Sigmoid colon (tissue), 7 donors: Measurements from ENCODE around the gene NKX2-2. TPM values are rescaled to one million over a fixed set of nuclear protein-coding genes. Genes with fewer than 3 reads are reported as not detected.

Experiments used
- DNase-seq: peaks from one replicate; pipeline ENCODE4 v3.0.0-alpha.2; 2019
- H3K27ac ChIP-seq, 4 donors: fragments of 200-600 bp; sonication (generic); one replicate each; pipeline ENCODE4 v1.5.1; 2016 to 2019; ENCODE audit warnings: mild to moderate bottlenecking in 1 of 4
- H3K27me3 ChIP-seq, 3 donors: fragments of 200-600 bp; sonication (generic); one replicate each; pipeline ENCODE4 v1.5.1; 2019; ENCODE audit warnings: mild to moderate bottlenecking in 1 of 3
- H3K36me3 ChIP-seq, 4 donors: fragments of 200-600 bp; sonication (generic); one replicate each; pipeline ENCODE4 v1.5.1; 2016 to 2019
- H3K4me1 ChIP-seq, 4 donors: fragments of 200-600 bp; sonication (generic); one replicate each; pipeline ENCODE4 v1.5.1; 2017 to 2019
- H3K4me3 ChIP-seq, 4 donors: fragments of 200-600 bp; sonication (generic); one replicate each; pipeline ENCODE4 v1.5.1; 2017 to 2019; ENCODE audit warnings: mild to moderate bottlenecking in 2 of 4, moderate library complexity in 1 of 4
- H3K9me3 ChIP-seq, 4 donors: fragments of 200-600 bp in 3 of 4; sonication (generic) in 3 of 4; one replicate each; pipeline versions ENCODE4 v1.5.1 to v1.6.1; 2013 to 2019
- CTCF ChIP-seq, 4 experiments: fragments of 450-650 bp in 3 of 4; fragments of 200-600 bp in 1 of 4; IDR thresholded peaks; one replicate each; pipeline ENCODE4 v1.5.1; 2016 to 2019; ENCODE audit warnings: antibody characterized with exemption in 4 of 4, mild to moderate bottlenecking in 3 of 4, moderate library complexity in 2 of 4
- EP300 ChIP-seq, 4 donors: sonication (generic); formaldehyde crosslinking; IDR thresholded peaks; one replicate each; pipeline ENCODE4 v1.6.1; 2017; ENCODE audit warnings: antibody characterized with exemption in 4 of 4
- POLR2A ChIP-seq, 2 donors: fragments of 450-650 bp; IDR thresholded peaks; one replicate each; pipeline ENCODE4 v1.6.1; 2016; ENCODE audit warnings: antibody characterized with exemption in 2 of 2, mild to moderate bottlenecking in 2 of 2, moderate library complexity in 2 of 2
- POLR2AphosphoS5 ChIP-seq, 4 donors: sonication (generic); formaldehyde crosslinking; IDR thresholded peaks; one replicate each; pipeline ENCODE4 v1.6.1; 2017; ENCODE audit warnings: antibody characterized with exemption in 4 of 4
- WGBS, 2 donors: extraction: QIAGEN DNeasy Blood & Tissue Kit; methylation state at CpG; one replicate each; pipeline ENCODE4 v1.1.7; 2013; 5-methylcytosine and 5-hydroxymethylcytosine counted together
- intact Hi-C: fragments of 100-400 bp; cut with DNase I; formaldehyde crosslinking; loops from one replicate; pipeline ENCODE4 v1.15.1; 2023
- polyA plus RNA-seq, 3 donors: library from polyadenylated mRNA; stranded (reverse); fragments of 200-250 nt; gene quantifications; one replicate each; pipeline ENCODE4 v1.2.3, GENCODE V29; 2013
- total RNA-seq, 4 donors: library from RNA; depleted of rRNA; stranded (reverse); fragments of >200 nt; gene quantifications; one replicate each; pipeline ENCODE4 v1.1.0, GENCODE V29; 2016
- donor health status: healthy with polysubstance abuse.
- donor health status: Bipolar disorder and iron deficiency.
- donor health status: healthy.

The NKX2-2 gene
- total and polyA plus RNA-seq, 7 donors = 0.23 to 0.60 (median 0.46) TPM; not detected in 4

DNA sequence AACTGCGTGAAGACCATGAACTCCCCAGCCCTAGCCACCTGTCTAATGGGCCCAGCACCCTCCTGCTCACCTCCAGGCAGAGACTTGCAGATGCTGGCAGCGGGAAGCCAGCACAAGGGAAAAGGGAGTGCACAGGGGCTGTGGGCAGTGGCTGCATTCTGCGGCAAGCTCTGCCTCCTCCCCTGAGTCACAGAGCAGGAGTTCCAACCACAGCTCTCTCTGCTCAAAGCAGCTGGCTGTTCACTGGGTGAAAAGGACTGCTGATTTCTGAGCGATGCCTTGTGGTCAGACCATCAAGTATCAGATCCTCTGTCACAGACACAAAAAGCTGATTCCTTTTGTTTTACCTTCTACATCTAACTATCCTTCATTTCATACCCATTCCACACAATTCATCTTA, 10.5 kb downstream of the NKX2-2 start:
- Histone ChIP-seq H3K27me3 (peaks cover 30 to 97% (median 57%) of the 10 kb centered on the region in 3 donors), H3K27ac (no peak overlapping the region), H3K9me3 (no peaks in the 10 kb centered on the region), H3K36me3 (no peaks in the 10 kb centered on the region), H3K4me3 (no peak overlapping the region), H3K4me1 (peaks cover 0 to 21% (median 16%) of the 10 kb centered on the region in 4 donors)
- no peak for DNase-seq
- intact Hi-C loops = loop anchor here (10.0 kb wide), 1 partner anchor 399 kb away; the partner anchor contains the start of gene LINC00237
- TF ChIP-seq POLR2AphosphoS5 (IDR thresholded peaks at IDR 0.05) = no peak
- TF ChIP-seq EP300 (IDR thresholded peaks at IDR 0.05) = no peak
- TF ChIP-seq CTCF (IDR thresholded peaks at IDR 0.05) = no peak
- TF ChIP-seq POLR2A (IDR thresholded peaks at IDR 0.05) = no peak
- WGBS, 2 donors = 72 to 81% methylated on average over 4 of the region's 4 CpGs

DNA sequence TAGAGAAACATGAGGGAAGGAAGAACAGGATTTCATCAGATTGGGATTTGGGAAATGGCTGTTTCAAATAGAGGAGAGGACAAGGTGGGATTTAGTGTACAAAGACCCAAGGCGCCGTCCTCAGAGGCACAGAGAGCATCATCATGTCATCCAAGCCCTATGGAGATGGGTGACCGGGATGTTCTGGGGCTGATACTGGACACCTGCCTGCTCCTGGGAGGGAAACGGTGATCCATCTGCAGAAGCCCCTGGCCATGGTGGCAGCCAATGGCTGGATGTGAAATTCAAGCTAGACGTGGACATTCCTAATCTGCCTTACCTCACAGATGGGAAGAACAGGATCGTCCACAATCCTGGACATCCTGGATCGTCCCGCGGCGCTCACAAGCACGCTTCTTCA, 12.7 kb downstream of the NKX2-2 start:
- no peak for TF ChIP-seq POLR2AphosphoS5 (IDR thresholded peaks at IDR 0.05)
- Histone ChIP-seq H3K27me3 (peaks cover 10 to 92% (median 35%) of the 10 kb centered on the region in 3 donors), H3K4me3 (no peak overlapping the region), H3K27ac (no peak overlapping the region), H3K4me1 (peaks cover 0 to 14% (median 12%) of the 10 kb centered on the region in 4 donors), H3K9me3 (no peaks in the 10 kb centered on the region), H3K36me3 (no peaks in the 10 kb centered on the region)
- DNase-seq = no peak
- intact Hi-C loops = loop anchor here (10.0 kb wide), 1 partner anchor 396 kb away; the partner anchor contains the start of gene LINC00237
- 80 to 91% methylated on average over 11 of the region's 11 CpGs for WGBS, 2 donors

- TF ChIP-seq POLR2AphosphoS5 (IDR thresholded peaks at IDR 0.05) (no peak), CTCF (IDR thresholded peaks at IDR 0.05) (no peak), EP300 (IDR thresholded peaks at IDR 0.05) (no peak), POLR2A (IDR thresholded peaks at IDR 0.05) (no peak)
- Histone ChIP-seq H3K27ac (no peak overlapping the region), H3K4me3 (no peak overlapping the region), H3K4me1 (peaks cover 0 to 8% (median 6%) of the 10 kb centered on the region in 4 donors), H3K27me3 (peaks cover 4 to 87% (median 29%) of the 10 kb centered on the region in 3 donors), H3K36me3 (no peaks in the 10 kb centered on the region), H3K9me3 (no peaks in the 10 kb centered on the region)
- DNase-seq = no peak
- WGBS, 2 donors = 71 to 82% methylated on average over 7 of the region's 7 CpGs
- intact Hi-C loops = loop anchor here (10.0 kb wide), 1 partner anchor 396 kb away; the partner anchor contains the start of gene LINC00237
These were observed 13.3 kb downstream of the NKX2-2 start for GRCh38 chr20:21500599-21500998.

GRCh38 chr20:21499641-21500040, 14.2 kb downstream of the NKX2-2 start:
- no peaks in the 10 kb centered on the region for H3K36me3 ChIP-seq
- DNase-seq = no peak
- no peaks in the 10 kb centered on the region for H3K9me3 ChIP-seq
- H3K4me1 ChIP-seq = no peaks in the 10 kb centered on the region
- H3K27ac ChIP-seq = no peak overlapping the region
- TF ChIP-seq POLR2AphosphoS5 (IDR thresholded peaks at IDR 0.05) (no peak), EP300 (IDR thresholded peaks at IDR 0.05) (no peak), CTCF (IDR thresholded peaks at IDR 0.05) (no peak), POLR2A (IDR thresholded peaks at IDR 0.05) (no peak)
- no peak overlapping the region for H3K4me3 ChIP-seq
- intact Hi-C loops = loop anchor here (10.0 kb wide), 1 partner anchor 395 kb away; the partner anchor contains the start of gene LINC00237
- peaks cover 0 to 77% (median 21%) of the 10 kb centered on the region in 3 donors for H3K27me3 ChIP-seq
- 69 to 73% methylated on average over 7 of the region's 7 CpGs for WGBS, 2 donors

- Histone ChIP-seq H3K4me1 (no peaks in the 10 kb centered on the region), H3K36me3 (no peaks in the 10 kb centered on the region), H3K27me3 (peaks cover 0 to 67% (median 14%) of the 10 kb centered on the region in 3 donors), H3K4me3 (no peak overlapping the region), H3K27ac (no peak overlapping the region), H3K9me3 (no peaks in the 10 kb centered on the region)
- 51 to 53% methylated on average over 4 of the region's 4 CpGs for WGBS, 2 donors
- no peak for DNase-seq
- intact Hi-C loops = no loop called here
- TF ChIP-seq POLR2AphosphoS5 (IDR thresholded peaks at IDR 0.05) = no peak
- no peak for TF ChIP-seq POLR2A (IDR thresholded peaks at IDR 0.05)
- TF ChIP-seq CTCF (IDR thresholded peaks at IDR 0.05) = no peak
- no peak for TF ChIP-seq EP300 (IDR thresholded peaks at IDR 0.05)
These were observed 15.2 kb downstream of the NKX2-2 start for GRCh38 chr20:21498635-21499034.
